ENCODE measurements around the gene SPATA2L.
A peak's percentile ranks its signal among the peaks of the same experiment; 100 is the strongest.
"Not testable (repeated sequence)": the region's sequence is repeated elsewhere in the genome, so short reads cannot be mapped to it uniquely, and the experiment has no call there.

The SPATA2L gene

DNA sequence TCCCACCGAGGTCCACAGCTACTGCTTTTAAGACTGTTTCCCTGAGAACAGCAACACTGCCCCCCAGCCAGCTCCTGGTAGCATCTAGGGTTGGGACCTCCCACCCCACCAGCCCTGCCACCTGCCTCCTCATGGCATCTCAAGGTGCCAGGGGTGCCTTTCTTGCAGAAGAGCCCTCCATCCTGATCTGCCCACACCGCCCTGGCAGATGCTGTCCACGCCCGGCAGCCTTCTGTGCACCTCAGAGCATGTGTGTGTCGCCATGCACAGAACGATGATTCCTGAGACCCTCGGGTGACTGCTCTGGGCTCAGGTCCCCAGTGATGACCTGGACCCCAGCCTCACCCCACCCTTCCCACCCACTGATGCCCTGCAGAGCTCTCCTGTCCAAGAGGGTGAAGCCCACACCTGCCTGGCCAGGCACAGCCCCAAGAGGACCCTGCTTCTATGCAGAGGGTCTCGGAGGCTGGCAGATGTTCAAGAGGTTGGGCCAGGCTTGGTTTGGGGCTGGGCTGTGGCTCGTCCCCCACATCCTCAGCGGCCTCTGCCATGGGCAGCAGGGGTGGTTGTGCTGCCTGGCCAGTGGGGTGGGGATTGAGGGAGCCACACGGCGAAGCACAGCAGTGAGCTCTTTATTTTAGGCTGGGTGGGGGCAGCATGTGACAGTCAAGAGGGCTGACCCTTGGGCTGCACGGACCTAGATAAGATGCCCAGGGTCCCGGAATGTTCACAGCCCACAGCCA, 5.2 kb upstream of the SPATA2L start:
- DNase-seq, result no peak

DNA sequence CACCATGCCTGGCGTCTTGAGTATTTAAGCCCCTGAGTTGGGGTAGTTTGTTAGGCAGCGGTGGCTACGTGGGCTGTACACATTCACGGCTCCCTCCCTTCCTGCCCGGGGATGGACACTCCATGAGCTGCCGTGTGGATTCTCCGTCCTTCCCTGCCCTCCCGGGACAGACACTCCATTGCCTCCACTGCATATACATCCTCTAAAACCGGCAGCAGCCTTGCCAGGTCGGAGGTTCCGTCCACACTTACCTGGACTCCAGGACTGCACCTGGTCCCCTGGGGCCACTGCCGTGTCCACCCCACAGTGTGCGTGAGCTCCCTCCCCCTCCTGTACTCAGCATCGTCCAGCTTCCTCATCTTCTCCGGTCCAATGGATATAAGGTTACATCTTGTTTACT, 3.5 kb upstream of the SPATA2L start:
- no peak for DNase-seq

DNA sequence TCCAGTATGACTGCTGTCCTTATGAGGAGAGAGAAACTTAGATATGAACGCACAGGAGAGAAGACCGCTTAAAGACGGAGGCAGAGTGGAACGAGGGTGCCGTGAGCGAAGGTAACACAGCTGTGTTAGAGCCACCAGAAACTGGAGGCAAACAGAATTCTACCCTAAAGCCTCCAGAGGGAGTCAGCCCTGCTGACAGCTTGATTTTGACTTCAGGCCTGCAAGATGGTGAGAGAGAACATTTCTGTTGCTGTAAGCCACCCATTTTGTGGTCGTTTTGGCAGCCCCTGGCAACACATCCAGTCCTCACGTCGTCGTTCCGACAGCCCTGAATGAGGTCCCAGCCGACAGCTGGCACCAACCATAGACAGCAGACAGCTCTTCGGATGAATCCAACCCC, 2.8 kb upstream of the SPATA2L start:
- no peak for DNase-seq

DNA sequence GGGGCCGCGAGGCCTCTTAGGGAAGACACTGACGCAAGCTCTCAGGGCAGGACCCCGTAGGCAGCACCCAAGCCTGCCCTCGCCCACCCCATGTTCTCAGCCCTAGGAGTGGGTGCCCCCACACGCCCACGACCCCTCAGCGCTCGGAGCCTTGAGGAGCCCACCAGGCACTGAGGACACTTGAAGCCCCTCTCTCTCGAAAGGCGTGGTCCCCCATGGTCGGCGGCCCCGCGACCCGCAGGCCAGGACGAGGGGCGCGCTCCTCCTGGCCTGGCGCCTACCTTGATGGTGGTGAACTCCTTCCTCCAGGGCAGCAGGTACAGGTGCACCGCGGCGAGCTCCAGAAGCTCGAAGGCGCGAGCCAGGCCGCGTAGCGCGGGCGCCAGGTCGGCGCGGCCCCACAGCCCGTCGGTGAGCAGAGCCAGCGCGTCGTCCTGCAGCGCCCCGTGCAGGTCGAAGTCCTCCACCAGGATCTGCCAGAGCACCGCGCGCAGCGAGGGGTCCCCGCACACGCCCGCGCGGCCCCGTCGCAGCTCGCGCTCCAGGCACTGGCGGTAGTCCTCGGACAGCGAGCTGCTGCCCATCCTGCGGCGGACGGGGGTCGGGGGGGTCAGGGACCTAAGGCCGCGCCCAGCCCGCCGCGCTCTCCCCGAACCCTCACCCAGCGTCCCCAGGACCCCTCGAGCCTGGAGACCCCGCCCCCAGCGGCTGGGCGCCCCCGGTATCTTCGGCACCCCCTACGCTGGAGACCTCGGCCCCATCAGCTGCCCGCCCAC, 668 bp downstream of the SPATA2L start:
- no peak for DNase-seq

DNA sequence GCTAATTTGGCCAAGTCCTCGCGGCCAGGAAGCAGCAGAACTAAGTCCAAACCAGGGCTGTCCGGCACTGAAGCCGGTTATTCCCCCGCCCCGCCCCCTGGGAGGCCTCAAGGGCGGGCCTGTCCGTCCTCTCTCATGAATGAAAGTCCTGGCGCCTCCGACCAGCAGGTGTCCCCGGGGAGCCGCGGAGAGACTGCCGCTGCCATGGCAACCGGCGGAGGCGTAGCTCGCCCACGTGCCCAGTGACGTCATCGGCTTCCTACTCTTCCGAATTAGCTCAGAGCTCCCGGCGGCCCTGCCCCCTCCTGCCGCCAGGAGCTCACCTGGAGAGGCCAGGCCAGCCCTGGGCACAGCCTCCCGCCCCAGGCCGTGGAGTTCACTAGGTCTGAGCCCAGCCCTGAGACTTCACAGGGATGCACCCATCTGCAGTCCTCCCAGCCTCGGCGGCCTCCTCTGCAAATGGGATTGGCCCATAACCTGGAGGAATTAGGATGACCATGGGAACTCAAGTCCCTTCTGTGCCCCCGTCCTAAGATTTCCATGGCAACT, 1.3 kb downstream of the SPATA2L start:
- peak; percentile 99 for DNase-seq

DNA sequence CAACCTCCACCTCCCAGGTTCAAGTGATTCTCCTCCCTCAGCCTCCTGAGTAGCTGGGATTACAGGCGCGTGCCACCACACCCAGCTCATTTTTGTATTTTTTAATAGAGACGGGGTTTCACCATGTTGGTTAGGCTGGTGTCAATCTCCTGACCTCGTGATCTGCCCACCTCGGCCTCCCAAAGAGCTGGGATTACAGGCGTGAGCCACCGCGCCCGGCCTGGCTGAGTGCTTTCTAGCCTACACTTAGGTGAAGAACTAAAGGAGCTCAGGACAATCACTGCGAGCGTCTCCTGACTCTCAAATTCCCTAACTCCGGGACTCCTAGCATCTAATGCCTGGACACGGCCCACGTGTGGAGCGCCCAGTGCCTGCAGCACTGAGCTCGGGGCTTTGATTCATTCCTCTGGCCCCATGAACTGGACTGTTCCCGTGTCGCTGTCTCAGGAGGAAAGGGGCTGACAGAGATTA, 1.8 kb downstream of the SPATA2L start:
- DNase-seq, result not testable (repeated sequence)

DNA sequence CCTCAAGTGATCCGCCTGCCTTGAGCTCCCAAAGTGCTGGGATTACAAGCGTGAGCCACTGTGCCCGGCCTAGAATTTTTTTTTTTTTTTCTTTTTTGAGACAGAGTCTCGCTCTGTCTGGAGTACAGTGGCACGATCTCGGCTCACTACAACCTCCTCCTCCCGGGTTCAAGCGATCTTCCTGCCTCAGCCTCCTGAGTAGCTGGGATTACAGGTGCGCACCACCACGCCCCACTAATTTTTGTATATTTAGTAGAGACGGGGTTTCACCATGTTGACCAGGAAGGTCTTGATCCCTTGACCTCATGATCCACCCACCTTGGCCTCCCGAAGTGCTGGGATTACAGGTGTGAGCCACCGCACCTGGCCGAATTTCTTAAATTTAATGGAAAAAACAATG, 2.8 kb downstream of the SPATA2L start:
- not testable (repeated sequence) for DNase-seq

DNA sequence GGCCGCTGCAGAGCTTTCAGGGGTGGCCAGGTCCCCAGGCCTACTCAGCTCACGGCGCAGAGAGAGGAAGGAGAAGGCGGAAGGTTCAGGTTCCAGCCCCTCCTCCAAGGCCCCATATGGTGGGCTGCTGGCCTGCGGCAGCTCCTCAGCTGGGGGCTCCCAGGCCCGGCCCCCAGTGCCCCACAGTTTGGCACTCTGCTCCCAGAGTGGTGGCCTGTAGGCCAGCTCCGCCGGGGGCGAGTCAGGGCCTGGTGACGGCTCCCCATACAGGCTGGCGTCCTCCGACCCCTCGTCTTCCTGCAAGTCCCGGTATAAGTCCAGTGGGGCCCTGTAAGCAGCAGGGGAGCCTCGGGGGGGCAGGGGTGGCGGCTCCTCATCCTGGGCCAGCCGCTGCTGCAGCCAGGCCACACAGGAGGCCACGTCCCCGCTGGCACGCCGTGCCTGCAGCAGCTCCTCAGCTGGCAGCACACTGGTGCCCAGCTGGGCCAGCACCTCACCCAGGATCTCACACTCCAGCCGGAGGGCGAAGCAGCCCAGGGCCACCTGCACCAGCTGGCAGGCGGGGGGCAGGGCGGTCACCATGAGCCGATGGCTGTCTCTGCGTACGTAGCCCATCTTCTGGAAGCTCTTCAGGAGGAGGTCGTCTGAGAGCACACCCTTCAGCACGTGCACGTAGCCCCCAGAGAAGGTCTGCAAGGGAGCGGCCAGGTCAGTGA, 3.7 kb downstream of the SPATA2L start:
- DNase-seq, result no peak

DNA sequence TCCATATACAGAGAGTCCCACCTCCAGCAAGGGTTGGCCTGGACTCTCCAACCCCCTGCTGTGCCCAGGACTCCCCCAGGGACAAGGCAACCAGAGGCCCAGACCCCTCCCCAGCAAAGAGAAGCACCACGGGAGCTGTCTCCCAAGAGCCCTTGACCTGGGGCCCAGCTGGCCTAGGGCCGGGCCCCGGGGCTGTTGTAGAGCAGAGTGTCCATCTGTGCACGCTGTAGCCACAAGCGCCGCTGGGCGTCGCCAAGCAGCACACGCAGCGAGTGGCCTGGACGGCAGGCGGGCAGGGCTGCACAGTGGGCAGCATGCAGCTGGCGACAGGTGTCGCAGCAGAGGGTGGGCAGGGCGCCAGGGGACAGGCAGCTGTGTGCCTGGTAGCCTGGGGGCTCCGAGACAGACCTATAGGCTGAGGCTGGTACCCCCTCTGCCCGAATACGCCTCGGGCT, 4.3 kb downstream of the SPATA2L start:
- no peak for DNase-seq

DNA sequence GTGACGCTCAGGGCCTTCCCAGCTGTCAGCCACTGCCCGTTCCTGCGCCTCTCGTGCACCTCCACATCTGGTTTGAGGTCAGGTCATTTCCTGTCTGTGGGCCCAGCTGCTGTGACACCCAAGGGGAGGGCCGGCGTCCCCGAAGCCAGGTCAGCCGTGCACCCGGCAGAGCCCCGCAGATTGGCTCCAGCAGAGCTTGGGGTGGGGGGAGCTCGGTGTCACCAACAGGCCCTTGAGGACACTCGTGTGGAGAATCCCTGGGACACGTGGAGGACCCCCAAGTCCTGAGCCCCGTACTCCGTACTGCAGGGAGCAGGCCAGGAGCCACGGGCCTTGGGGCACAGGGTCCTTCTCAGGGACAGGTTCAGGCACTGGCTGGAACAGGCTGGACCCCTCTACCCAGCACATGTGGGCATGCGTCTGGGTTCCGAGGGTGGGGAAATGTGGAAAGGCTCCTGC, 4.8 kb downstream of the SPATA2L start:
- no peak for DNase-seq

DNA sequence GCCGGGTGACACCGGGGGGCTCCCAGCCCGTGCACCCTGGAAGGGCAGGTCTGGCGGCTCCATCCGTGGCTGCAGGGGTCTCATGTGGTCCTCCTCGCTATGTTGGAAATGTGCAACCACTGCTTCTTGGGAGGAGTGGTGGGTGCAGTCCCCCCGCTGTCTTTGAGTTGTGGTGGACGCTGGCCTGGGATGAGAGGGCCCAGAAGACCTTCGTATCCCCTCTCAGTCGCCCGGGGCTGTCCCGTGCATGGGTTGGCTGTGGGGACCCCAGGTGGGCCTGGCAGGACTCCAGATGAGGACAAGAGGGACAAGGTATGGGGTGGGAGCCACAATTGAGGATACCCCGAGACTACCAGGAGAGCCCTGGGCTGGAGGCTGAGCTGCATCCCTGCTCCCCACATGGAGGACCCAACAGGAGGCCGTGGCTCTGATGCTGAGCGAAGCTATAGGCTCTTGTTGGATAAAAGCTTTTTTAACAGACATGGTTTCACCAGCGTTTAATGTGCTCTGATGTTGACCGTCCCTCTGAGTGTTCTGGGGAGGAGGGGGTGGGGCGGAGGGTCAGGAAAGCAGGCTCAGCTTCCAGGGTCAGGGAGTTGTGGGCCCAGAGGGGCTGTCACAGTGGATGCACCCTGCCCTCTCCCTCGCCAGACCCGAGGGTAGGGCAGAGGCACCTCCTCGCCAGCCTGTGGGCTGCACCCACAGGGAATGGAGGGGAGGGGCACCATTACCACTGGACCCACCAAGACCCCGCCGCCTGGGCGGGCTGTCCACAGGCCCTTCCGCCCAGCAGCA, 5.4 kb downstream of the SPATA2L start:
- no peak for DNase-seq

DNA sequence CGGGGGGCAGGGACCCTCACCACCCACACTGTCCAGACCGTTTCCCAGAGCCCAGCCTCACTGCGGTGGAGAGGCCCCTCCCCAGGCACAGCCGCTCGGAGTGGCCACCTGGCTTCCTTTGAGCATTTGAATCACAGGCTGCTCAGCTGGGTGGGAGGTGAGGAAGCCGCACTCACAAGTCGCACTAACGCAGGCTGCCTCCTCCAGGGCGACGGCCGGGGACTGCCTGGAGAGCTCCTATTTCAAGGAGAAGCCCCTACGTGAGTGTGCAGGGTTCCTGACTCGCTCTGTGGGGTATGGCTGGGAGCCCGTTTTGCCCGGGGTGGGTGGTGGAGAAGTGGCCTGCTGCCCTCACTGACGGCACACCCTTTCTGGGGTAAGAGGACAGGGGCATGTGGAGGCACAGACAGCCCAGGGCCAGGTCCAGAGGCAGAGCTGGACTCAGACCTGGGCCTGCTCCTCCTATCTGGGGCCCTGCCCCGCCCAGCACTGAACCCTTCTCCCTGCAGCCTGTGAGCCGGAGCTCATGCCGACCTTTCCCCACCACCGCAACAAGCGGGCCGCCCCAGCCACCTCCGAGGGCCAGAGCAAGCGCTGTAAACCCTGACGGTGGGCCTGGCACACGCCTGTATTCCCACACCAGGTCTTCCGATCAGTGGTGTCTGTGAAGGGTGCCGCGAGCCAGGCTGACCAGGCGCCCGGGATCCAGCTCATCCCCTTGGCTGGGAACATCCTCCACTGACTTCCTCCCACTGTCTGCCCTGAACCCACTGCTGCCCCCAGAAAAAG, 6.2 kb downstream of the SPATA2L start:
- no peak for DNase-seq

DNA sequence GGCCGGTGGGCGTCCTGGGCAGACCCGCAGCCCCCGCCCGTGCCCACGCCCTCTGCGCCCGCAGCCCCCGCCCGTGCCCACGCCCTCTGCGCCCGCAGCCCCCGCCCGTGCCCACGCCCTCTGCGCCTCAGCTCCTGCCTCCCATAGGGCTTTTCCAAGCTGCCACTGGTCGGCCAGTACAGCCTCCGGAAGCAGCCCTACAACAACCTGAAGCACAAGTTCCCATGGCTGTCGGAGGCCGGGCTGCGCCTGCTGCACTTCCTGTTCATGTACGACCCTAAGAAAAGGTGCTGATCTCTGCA, 6.8 kb downstream of the SPATA2L start:
- DNase-seq, result not testable (repeated sequence)

DNA sequence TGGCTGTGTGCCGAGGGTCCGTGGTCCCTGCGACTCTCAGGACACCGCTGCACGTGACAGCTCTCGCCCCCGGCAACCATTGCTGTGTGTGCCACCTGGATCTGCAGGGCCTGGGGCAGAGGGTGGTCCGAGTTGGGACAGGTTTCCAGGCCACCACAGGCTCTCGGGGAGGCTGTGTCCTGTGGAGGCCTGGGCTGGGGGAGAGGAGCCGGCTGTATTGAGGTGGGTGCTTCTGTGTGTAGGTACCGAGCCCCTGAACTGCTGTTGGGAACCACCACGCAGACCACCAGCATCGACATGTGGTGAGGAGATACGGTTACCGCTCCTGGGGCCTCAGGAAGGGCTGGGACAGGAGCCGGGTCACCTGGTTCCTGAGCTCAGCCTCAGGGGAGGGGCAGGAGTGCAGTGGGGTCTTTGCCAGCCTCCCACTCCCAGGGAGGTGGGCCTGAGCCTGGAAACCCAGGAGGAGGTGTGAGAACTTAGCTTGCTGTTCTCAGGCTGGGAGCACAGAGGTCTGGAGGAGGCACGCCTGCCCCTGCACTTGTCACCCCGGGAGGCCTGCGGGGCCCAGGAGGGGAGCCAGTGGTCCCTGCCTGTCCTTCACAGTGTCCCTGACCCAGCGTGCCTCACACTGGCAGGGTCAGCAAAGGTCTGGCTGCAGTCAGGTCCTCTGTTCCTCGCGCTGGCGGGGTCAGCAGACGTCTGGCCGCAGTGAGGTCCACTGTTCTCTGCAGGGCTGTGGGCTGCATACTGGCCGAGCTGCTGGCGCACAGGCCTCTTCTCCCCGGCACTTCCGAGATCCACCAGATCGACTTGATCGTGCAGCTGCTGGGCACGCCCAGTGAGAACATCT, 7.3 kb downstream of the SPATA2L start:
- DNase-seq, result no peak

DNA sequence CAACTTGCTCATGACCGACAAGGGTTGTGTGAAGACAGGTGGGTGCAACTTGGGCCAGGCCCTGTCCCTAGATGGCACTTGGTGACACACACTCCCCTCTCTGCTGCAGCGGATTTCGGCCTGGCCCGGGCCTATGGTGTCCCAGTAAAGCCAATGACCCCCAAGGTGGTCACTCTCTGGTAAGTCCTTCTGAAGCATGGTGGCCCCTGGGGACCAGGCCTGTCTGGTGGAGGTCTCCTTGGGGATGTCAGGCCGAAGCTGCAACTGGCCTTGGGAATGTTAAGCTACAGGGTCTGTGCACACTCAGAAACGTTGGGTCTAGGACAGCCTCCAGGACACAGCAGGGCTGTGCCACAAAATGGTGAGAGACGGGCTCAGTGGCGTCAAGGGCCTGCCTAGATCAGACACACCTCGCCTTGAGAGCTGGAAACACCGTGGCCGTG, 8.2 kb downstream of the SPATA2L start:
- no peak for DNase-seq

DNA sequence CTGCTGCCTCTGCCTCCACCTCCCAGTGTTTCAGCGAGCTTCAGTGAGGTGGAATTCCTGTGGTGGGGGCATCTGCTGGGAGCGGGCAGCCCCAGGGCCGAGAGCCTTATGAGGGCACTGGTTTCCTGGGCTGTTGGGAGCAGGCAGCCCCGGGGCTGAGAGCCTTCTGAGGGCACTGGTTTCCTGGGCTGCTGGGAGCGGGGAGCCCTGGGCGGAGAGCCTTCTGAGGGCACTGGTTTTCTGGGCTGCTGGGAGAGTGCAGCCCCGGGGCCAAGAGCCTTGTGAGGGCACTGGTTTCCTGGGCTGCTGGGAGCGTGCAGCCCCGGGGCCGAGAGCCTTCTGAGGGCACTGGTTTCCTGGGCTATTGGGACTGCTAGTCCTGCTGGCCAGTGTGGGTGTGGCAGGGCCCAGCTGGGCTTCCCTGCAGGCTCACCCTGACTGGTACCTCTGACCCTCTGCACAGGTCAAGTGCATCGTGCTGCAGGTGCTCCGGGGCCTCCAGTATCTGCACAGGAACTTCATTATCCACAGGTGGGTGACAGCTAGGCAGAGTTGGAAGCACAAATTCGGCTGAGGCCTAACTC, 9.4 kb downstream of the SPATA2L start:
- no peak for DNase-seq

DNA sequence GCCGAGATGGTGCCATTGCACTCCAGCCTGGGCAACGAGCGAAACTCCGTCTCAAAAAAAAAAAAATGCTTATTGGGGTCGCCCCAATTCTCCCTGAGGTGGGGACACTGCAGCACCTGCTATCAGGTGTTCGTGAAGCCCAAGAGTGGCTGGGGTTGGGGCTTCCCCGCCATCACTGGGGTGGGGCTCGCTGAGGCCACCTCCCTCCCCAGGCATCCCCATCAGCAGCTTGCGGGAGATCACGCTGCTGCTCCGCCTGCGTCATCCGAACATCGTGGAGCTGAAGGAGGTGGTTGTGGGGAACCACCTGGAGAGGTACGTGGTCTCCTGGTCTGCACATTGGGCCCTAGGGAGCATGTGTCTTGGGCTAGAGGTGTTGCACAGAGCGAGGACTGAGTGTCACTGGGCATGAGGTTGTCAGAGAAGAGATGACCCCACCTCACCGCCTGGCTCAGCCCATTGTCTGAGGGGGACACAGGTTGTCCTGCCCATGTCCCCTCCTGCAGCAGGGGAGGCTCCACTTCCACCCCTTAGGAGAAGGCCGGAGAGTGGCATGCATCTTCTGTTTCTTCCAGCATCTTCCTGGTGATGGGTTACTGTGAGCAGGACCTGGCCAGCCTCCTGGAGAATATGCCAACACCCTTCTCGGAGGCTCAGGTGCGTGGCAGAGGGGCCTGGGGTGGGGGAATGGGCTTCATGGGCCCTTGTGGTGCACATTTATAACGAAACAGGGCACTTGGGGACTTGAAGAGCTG, 10.1 kb downstream of the SPATA2L start:
- DNase-seq, result no peak

DNA sequence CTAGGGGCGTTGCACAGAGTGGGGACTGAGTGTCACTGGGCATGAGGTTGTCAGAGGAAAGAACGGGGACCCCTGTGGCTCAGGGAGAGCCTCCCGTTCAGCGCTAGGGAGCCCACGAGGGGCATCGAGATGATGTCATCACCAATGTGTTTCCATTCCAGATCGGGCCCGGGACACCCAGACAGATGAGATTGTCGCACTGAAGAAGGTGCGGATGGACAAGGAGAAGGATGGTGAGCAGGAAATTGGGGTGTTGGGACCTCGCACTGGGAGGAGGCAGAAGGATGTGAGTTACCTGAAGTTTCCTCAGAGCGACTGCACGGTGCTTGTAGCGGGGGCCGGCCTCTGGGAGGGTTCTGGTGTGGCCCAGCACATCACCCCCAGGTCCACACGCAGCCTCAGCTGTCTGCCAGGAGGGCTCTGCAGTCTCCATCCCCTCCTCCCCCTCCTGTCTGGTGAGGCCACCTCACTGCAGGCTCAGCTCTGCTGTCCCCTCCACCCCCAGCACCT, 11.1 kb downstream of the SPATA2L start:
- no peak for DNase-seq

DNA sequence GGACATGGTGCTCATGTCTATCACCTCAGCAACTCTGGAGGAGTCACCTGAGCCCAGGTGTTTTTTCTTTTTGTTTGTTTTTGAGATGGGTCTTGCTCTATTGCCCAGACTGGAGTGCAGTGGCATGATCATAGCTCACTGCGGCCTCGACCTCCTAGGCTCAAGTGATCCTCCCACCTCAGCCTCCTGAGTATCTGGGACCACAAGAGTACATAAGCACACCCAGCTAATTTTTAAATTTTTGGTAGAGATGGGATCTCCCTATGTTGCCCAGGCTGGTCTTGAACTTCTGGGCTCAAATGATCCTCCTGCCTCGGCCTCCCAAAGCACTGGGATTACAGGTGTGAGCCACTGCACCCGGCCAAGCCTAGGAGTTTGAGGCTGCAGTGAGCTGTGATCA, 11.9 kb downstream of the SPATA2L start:
- not testable (repeated sequence) for DNase-seq
